Panc1 (cell line): ENCODE results near the gene ADRM1. TPM values are rescaled to one million over a fixed set of nuclear protein-coding genes. Genes with fewer than 3 reads are reported as not detected.

Experiments used
- ATAC-seq: fragments of 200-7000 bp; cut with Tn5 transposase; 2 replicates; pipeline ENCODE4 v1.9.1; 2020; ENCODE audit warnings: mild to moderate bottlenecking, moderate library complexity
- BruUV-seq: library from RNA; stranded (reverse); fragments of 400-500 nt; replicated peaks from 2 replicates; lab custom pipeline; 2021; lab: Mats Ljungman, UMichigan
- CTCF ChIA-PET: fragments of 300-600 bp; sonication (Branson Sonifier 250); formaldehyde crosslinking; loops from one replicate; lab custom pipeline; 2022; ENCODE audit warnings: antibody characterized with exemption; lab: Charles Lee
- POLR2A ChIA-PET: fragments of 300-600 bp; sonication (Branson Sonifier 250); formaldehyde crosslinking; loops from one replicate; lab custom pipeline; 2022; ENCODE audit warnings: antibody characterized with exemption; lab: Charles Lee
- DNase-seq: peaks from one replicate; pipeline ENCODE4 v3.0.0-alpha.2; 2010; ENCODE audit warnings: low read depth, low spot score
- H3K27ac ChIP-seq: 2 replicates; pipeline ENCODE4 v1.5.1; 2011; ENCODE audit warnings: mild to moderate bottlenecking, low read length, inconsistent platforms
- H3K27me3 ChIP-seq: fragments of 200-500 bp; sonication (Bioruptor generic); 2 replicates; pipeline ENCODE4 v1.6.0; 2014; ENCODE audit warnings: low read length, inconsistent platforms; ENCODE audit not compliant: control insufficient read depth, insufficient read depth
- H3K36me3 ChIP-seq: fragments of 200-500 bp; sonication (Bioruptor generic); 2 replicates; pipeline ENCODE4 v1.5.1; 2014; ENCODE audit warnings: inconsistent platforms, mild to moderate bottlenecking, low read length, moderate library complexity; ENCODE audit not compliant: control insufficient read depth, insufficient read depth
- H3K4me1 ChIP-seq: 2 replicates; pipeline ENCODE4 v1.5.1; 2011; ENCODE audit warnings: inconsistent platforms, mild to moderate bottlenecking, low read length, moderate library complexity; ENCODE audit not compliant: control insufficient read depth, insufficient read depth
- H3K4me3 ChIP-seq, 2 experiments: 2 replicates each; pipeline ENCODE4 v1.5.1; 2011 to 2012; ENCODE audit warnings: low read depth in 2 of 2, low read length in 2 of 2, mild to moderate bottlenecking in 2 of 2, inconsistent platforms in 1 of 2, moderate library complexity in 1 of 2
- H3K9me3 ChIP-seq: fragments of 200-500 bp; sonication (Bioruptor generic); 2 replicates; pipeline ENCODE4 v1.5.1; 2014; ENCODE audit warnings: low read depth, mild to moderate bottlenecking, inconsistent platforms, low read length, moderate library complexity; ENCODE audit not compliant: control insufficient read depth, insufficient read depth
- POLR2AphosphoS5 ChIP-seq: IDR thresholded peaks from 2 replicates; pipeline ENCODE4 v1.6.1; 2012; ENCODE audit warnings: mild to moderate bottlenecking, low read depth, low read length, moderate library complexity
- SIN3A ChIP-seq: IDR thresholded peaks from 2 replicates; pipeline ENCODE4 v1.6.1; 2012; ENCODE audit warnings: low read depth, mild to moderate bottlenecking, low read length, moderate library complexity, borderline replicate concordance; ENCODE audit not compliant: insufficient read depth
- TCF7L2 ChIP-seq: IDR thresholded peaks from 2 replicates; pipeline ENCODE4 v1.6.1; 2011; ENCODE audit warnings: mild to moderate bottlenecking, low read depth, low read length, inconsistent platforms
- in situ Hi-C: cut with HindIII; loops from 2 replicates; pipeline ENCODE4 v1.10.0; 2016; ENCODE audit warnings: low sequenced_read_pairs, low pct_unique_long_range_greater_than_20kb
- intact Hi-C: fragments of 100-400 bp; cut with micrococcal nuclease; formaldehyde crosslinking; loops from one replicate; pipeline ENCODE4 v1.10.0; 2022; ENCODE audit not compliant: unreplicated experiment
- total RNA-seq: library from RNA; stranded (reverse); gene quantifications from one replicate; pipeline ENCODE4 v1.2.1, GENCODE V29; 2021; ENCODE audit not compliant: unreplicated experiment
- TF ChIP-seq, protein P1 (sequence below): fragments of 450-650 bp; IDR thresholded peaks from 2 replicates; pipeline ENCODE4 v1.5.1; 2017; ENCODE audit warnings: mild to moderate bottlenecking
- TF ChIP-seq, protein P2 (sequence below), 2 experiments: IDR thresholded peaks; 2 replicates each; pipeline ENCODE4 v1.6.1; 2011 to 2012; ENCODE audit warnings: low read depth in 2 of 2, control low read depth in 1 of 2, low read length in 1 of 2, mild to moderate bottlenecking in 1 of 2, moderate library complexity in 1 of 2; ENCODE audit not compliant: insufficient read depth in 1 of 2

Gene ADRM1
- total RNA-seq, 1 experiment from 2014 or later, result 194 TPM

DNA sequence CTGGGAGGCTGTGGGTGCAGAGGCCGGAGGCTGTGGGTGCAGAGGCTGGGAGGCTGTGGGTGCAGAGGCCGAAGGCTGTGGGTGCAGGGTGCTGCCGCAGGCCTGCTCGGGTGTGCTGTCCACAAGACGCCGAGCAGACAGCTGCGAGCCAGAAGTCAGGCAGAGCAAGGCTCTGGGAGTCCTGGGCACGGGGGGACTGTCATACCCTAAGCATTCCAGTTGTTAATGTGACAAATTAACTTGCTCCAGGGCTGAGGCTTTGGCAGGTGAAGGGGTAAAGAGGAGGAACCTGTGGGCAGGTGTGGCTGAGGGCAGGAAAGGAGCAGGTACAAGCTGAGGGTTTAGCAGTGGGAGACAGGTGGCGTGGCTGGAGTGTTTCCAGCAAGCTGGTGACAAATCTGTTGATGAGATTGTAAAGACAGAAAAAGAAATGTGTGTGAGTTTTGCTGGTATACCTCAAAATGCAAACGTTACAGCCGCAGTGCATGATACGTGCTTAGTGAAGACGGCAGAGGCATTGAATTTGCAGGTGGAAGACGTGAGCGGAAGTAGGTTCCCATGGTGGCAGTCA lies 14.2 kb upstream of the ADRM1 start:
- intact Hi-C loops, result no loop called here
- in situ Hi-C loops, result no loop called here
- POLR2A ChIA-PET, result no interaction called here
- Histone ChIP-seq H3K9me3 (no peaks in the 10 kb centered on the region), H3K36me3 (peaks cover 5% of the 10 kb centered on the region; the same call in 1 of the 2 replicates), H3K27ac (no peak overlapping the region), H3K4me1 (no peaks in the 10 kb centered on the region), H3K4me3 (no peak overlapping the region), H3K27me3 (no peaks in the 10 kb centered on the region)
- TF ChIP-seq POLR2AphosphoS5 (no peak), TCF7L2 (no peak)
- TF ChIP-seq, protein P1, sequence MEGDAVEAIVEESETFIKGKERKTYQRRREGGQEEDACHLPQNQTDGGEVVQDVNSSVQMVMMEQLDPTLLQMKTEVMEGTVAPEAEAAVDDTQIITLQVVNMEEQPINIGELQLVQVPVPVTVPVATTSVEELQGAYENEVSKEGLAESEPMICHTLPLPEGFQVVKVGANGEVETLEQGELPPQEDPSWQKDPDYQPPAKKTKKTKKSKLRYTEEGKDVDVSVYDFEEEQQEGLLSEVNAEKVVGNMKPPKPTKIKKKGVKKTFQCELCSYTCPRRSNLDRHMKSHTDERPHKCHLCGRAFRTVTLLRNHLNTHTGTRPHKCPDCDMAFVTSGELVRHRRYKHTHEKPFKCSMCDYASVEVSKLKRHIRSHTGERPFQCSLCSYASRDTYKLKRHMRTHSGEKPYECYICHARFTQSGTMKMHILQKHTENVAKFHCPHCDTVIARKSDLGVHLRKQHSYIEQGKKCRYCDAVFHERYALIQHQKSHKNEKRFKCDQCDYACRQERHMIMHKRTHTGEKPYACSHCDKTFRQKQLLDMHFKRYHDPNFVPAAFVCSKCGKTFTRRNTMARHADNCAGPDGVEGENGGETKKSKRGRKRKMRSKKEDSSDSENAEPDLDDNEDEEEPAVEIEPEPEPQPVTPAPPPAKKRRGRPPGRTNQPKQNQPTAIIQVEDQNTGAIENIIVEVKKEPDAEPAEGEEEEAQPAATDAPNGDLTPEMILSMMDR, result no peak
- CTCF ChIA-PET, result no interaction called here
- DNase-seq (no peak), ATAC-seq (no peak)
- no TSS peak for BruUV-seq

DNA sequence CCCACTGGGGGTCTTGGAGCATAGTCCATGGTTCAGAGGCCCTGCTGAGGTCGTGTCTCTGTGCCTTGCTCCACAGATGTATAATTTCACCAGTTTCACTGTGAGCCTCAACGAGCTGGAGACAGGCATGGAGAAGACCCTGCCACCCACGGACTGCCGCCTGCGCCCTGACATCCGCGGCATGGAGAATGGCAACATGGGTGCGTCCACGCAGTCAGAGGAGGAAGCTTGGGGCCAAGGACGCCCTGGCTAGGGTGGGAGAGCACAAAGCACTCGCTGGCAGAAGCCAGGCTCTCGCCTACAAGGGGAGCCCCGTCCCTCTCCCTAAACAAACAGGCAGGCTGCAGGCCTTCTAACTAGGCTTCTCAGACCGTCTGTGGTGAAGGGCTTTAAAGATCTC lies 13.7 kb upstream of the ADRM1 start:
- TF ChIP-seq, protein P2, sequence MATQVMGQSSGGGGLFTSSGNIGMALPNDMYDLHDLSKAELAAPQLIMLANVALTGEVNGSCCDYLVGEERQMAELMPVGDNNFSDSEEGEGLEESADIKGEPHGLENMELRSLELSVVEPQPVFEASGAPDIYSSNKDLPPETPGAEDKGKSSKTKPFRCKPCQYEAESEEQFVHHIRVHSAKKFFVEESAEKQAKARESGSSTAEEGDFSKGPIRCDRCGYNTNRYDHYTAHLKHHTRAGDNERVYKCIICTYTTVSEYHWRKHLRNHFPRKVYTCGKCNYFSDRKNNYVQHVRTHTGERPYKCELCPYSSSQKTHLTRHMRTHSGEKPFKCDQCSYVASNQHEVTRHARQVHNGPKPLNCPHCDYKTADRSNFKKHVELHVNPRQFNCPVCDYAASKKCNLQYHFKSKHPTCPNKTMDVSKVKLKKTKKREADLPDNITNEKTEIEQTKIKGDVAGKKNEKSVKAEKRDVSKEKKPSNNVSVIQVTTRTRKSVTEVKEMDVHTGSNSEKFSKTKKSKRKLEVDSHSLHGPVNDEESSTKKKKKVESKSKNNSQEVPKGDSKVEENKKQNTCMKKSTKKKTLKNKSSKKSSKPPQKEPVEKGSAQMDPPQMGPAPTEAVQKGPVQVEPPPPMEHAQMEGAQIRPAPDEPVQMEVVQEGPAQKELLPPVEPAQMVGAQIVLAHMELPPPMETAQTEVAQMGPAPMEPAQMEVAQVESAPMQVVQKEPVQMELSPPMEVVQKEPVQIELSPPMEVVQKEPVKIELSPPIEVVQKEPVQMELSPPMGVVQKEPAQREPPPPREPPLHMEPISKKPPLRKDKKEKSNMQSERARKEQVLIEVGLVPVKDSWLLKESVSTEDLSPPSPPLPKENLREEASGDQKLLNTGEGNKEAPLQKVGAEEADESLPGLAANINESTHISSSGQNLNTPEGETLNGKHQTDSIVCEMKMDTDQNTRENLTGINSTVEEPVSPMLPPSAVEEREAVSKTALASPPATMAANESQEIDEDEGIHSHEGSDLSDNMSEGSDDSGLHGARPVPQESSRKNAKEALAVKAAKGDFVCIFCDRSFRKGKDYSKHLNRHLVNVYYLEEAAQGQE (IDR thresholded peaks at IDR 0.05; ENCODE audit: insufficient read depth in 1 of 2, low read depth in 2 of 2, low read length in 1 of 2), result no peak
- TF ChIP-seq POLR2AphosphoS5, result no peak
- TF ChIP-seq, protein P1, result no peak
- no peak for TF ChIP-seq SIN3A
- no peak for TF ChIP-seq TCF7L2
- POLR2A ChIA-PET, result no interaction called here
- peaks cover 5% of the 10 kb centered on the region for H3K36me3 ChIP-seq
- no peak overlapping the region for H3K4me3 ChIP-seq
- no peaks in the 10 kb centered on the region for H3K4me1 ChIP-seq
- H3K27me3 ChIP-seq, result no peaks in the 10 kb centered on the region
- in situ Hi-C loops (no loop called here), intact Hi-C loops (no loop called here)
- H3K27ac ChIP-seq, result no peak overlapping the region
- DNase-seq, result no peak
- no peaks in the 10 kb centered on the region for H3K9me3 ChIP-seq
- BruUV-seq, result no TSS peak
- CTCF ChIA-PET, result no interaction called here
- no peak for ATAC-seq
